GM18909 (cell line): ENCODE results near the gene DLL1.

ENCODE experiments used
- ATAC-seq: cut with Tn5 transposase; IDR thresholded peaks from one replicate; pipeline ENCODE4 v1.9.1; 2021; ENCODE audit warnings: mild to moderate bottlenecking; ENCODE audit not compliant: unreplicated experiment, poor library complexity

DLL1 gene

GRCh38 chr6:170283212-170284081, 7.4 kb downstream of the DLL1 start:
- no peak for ATAC-seq

GRCh38 chr6:170282512-170283158, 8.2 kb downstream of the DLL1 start:
- ATAC-seq = no peak

DNA sequence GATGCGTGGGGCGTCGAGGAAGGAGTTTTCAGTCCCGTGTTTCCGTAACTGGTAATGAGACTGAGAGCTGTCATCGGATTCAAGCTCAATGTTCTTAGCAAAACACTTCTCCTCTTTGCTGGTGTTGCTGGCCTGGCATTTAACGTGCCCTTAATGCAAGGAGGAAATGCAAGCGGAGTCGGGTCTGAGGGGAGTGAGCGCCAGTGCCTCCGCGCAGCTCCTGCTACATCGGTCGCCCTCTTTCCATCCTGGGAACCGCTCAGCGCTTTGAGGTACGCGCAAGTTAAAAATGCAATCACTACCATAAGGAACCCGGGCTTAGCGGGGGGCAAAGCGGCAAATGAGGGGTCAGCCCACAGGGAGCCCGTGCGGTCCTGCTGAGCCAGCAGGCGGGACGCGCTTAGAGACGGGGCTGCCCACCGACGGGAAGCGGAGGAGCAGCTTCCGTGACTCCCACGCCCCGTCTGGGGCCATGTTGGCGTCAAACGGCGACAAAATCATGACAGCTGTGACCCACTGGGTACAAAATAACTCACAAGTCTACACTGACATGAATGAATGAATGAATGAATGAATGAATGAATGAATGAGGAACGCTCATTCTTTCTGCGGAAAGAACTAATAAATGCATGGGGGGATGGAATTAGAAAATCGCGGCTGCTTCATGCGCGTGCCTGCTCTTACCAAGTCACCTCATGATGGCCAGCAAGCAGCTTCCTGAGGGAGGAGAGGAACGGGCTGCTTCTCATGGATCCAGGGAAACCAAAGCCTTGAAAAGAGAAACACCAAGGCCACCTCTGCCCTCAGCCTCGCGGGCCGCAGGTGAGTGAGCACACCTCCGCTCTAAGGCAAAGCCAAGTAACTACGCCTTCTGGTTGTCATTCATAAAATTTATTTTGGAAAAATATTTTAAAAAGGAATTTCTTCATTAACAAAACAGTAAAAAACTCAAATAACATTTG, 9.3 kb downstream of the DLL1 start:
- no peak for ATAC-seq

- ATAC-seq = no peak
Measured at GRCh38 chr6:170280689-170281045, 10.2 kb downstream of the DLL1 start.

- ATAC-seq = peak; percentile 78
Measured at GRCh38 chr6:170279977-170280688, 10.7 kb downstream of the DLL1 start.

DNA sequence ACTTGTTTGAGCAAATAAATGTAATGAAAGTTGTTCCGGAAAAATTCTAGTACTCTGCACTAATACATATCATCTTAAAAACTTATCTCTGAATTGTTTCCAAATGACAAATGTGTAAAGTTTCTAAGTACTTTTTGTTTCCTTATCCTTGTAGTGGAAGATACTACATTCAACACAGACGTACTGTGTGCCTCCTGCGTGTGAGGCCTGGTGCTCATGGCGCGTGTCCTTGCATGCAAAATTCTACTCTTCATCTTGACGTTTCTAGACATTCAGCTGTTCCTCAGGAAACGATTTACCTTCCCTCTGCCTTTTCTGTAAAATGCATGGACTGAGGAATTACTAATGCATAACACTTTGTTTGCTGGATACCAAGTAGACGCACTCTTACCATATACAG, 11.5 kb downstream of the DLL1 start:
- no peak for ATAC-seq

- no peak for ATAC-seq
Measured at GRCh38 chr6:170278743-170279094, 12.2 kb downstream of the DLL1 start.

DNA sequence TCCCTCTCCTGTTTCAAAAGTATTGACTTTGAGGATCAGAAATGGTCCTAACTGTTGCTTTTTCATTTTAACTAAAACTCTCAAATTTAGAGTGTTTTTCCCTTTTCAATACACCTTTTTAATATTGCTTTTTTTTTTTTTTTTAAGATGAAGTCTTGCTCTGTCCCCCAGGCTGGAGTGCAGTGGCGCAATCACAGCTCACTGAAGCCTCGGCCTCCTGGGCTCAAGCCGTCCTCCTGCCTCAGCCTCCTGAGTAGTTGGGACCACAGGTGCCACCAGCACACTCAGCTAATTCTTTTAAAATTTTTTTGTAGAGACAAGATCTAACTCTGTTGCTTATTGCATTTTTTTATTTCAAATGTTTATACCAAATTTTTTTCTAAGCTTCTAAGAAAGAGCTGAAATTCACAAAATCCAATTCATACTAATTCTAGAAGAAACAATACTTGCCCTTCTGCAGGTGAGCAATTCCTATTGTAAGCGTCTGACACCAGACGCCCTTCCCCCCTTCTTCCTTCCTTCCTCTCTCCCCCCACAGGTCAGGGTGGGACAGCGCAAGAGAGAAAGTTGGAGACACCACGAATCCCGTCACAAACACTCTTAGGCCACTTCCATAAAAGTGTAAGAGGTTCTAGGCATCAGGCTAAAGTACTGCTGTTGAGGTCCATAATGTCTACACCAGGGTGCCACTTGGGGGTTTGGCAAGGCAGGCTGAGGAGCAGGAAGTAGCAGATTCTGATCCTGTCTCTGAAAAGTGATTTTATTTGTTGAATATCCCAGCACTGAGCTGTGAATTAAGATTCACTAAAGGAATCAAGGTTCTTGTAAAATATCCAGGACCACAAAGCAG, 12.8 kb downstream of the DLL1 start:
- ATAC-seq = no peak

GRCh38 chr6:170276369-170277057, 14.4 kb downstream of the DLL1 start:
- no peak for ATAC-seq

DNA sequence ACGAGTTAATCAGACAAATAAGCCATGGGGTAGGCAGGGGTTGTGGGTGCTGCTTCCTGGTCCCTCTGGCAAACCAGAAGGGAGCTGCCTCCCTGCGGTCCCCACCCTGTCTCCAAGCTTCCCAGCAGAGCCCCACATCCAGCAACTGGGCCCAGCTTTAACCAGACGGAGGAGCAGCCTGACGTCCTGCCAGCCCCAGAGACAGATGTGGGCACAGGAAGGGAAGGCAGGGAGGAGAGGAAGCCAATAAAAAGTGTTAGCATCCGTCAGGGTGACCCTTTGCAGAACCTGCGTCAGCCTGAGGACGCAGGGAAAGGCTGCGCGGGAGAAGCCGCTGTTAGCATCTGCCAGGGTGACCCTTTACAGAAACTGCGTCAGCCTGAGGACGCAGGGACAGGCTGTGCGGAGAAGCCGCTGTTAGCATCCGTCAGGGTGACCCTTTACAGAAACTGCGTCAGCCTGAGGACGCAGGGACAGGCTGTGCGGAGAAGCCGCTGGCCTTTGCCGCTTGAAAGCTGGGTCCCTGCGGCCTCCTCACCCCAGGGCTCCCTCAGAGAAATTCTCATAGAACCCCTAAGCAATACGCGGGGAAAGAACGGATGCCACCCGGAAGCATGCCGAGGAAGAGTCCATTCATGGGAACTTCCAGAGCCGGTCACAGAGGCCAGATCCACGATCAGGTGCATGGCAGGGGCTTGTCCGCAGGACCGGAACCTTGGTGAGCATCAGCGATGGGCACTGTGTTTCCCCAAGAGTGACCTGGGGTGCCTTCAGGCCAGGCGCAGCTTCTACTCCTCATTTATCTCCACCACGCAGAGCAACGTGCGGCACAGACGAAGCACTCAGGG, 15.9 kb downstream of the DLL1 start:
- ATAC-seq = no peak

- ATAC-seq = no peak
Measured at GRCh38 chr6:170273681-170274080, 17.2 kb downstream of the DLL1 start.

- no peak for ATAC-seq
Measured at GRCh38 chr6:170273191-170273590, 17.7 kb downstream of the DLL1 start.

DNA sequence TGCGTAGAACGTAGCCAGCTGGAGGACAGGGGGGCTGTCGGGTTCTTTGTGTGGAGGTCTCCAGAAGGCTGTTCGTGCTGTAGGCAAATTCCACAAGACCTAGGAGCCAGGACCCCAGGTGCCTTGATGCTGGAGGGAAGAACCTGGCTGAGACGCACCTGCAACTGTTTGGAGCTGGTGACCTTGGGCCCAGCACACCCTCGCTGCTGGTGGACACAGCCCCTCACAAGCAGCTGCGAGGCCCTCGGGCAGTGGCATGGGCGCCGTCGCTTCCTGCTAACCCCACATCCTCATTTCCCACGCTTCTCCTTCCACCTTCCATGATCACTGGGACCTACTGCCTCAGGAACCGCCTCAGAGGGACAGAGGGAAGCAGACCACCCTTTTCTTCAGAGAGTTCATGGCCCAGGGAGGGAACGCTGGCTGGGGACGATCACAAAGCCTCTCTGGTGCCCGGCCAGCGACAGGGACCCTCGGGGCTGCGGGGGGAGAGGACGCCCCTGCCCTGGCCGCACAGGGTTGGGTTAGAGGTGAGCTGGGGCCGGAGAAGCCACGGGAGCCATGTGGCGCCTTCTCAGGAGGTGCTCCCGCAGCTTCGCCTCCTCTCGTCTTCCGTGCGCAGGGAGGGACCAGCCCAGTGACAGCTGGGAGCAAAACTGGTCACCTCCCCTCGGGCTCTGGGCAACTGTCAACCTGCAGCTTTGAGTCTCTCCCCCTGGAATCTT, 18.4 kb downstream of the DLL1 start:
- no peak for ATAC-seq

DNA sequence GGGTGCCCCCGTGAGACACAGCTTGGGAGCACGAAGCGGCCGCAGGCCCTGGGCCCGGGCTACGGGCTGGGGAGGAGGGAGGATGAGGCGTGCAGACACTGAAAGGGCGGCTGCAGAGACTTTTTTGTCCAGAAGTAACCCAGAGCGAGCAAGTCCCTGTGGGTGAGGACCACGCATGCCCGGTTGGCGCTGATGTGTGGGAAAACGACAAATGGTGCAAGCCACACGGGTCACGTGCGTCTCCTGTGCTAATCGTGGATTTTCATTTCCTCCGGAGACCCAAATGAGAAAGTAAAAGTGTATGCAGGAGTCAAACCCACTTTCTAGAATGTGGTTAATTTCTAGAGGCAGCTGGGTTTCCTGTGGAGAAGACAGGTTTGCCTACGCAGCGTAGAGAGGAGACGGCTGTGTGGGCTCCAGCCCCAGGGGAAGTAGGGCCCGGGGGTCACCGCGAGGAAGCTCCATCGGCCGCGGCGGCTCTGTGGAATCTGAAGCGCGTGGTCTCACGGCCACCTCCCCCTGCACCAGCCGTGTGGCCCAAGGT, 19.0 kb downstream of the DLL1 start:
- peak; percentile 96 for ATAC-seq

DNA sequence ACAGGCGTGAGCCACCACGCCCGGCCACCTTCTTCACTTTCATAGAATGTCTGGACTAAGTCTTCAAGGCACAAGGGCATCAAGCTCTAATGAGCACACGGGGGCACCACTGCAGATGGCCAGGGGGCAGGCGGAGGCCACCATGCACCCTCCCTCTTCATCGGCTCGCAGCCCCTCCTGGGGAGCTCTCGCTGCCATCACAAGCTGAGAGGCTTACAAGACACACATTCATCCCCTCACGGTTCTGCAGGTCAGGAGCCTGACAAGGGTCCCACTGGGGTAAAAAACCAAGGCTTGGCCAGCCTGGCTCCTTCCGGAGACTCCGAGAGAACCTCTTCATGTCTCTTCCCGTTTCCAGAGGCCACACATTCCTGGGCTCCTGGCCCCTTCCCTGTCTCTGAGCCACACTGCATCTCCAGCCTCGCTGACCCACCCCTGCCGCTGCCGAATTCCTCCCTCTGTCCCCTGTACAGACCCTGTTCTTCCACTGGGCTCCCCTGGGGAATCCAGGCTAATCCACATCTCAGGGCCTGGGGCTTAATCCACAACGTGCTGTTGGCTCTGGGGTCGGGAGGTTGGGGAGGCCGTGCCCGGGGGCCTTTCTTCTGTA, 19.8 kb downstream of the DLL1 start:
- no peak for ATAC-seq

DNA sequence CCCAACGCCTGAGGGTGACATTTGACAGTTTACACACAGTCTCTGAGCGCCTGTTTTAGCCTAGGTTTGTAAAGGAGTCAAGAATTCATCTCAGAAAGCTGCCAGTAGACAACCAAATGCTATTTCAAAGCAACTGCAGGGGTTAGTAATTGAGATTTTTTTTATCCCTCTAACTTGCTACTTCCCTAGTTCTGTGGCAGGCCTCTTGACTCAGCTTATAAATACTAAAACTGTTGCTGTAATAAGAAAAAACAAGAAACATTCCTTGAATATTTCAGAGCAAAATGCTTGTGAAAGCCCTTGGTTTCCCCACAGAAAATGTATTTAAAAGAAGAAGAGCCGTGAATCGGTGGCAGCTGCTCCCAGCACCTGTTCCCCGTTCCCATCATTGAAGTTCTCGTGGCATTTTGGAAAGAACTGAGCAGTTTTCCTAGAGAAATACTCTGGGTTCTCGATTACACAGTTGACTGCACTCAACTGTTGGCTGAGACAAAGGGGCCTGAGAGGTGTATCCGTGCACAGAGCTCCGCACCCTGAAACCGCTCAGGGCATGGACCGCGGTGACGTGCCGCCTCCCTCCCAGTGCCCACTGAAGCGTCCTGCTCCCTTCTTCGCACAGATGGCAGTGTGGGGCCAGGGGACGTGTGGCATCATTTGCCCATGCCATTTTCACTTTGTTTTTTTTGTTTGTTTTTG, 20.9 kb downstream of the DLL1 start:
- ATAC-seq = no peak
